ENCODE measurements around the gene HELZ2.

The HELZ2 gene

GRCh38 chr20:63591147-63591533, 17.1 kb upstream of the HELZ2 start:
- DNase-seq (ENCODE audit: low read depth, low spot score), result no peak
- TF ChIP-seq CTCF (IDR thresholded peaks at IDR 0.05; ENCODE audit: low read depth, low read length), result no peak
- in situ Hi-C loops (cut with HindIII; ENCODE audit: low sequenced_read_pairs), result no loop called here
- no peak overlapping the region for H3K4me3 ChIP-seq (ENCODE audit: low read depth, low read length)

GRCh38 chr20:63590218-63591146, 16.4 kb upstream of the HELZ2 start:
- in situ Hi-C loops (cut with HindIII; ENCODE audit: low sequenced_read_pairs), result no loop called here
- no peak for DNase-seq (ENCODE audit: low read depth, low spot score)
- no peak for TF ChIP-seq CTCF (IDR thresholded peaks at IDR 0.05; ENCODE audit: low read depth, low read length)
- no peak overlapping the region for H3K4me3 ChIP-seq (ENCODE audit: low read depth, low read length)

- no peak for DNase-seq (ENCODE audit: low read depth, low spot score)
- H3K4me3 ChIP-seq (ENCODE audit: low read depth, low read length), result no peak overlapping the region
- in situ Hi-C loops (cut with HindIII; ENCODE audit: low sequenced_read_pairs), result no loop called here
- TF ChIP-seq CTCF (IDR thresholded peaks at IDR 0.05; ENCODE audit: low read depth, low read length), result no peak
Observed at GRCh38 chr20:63589261-63590217, 15.5 kb upstream of the HELZ2 start.

GRCh38 chr20:63588641-63589041, 14.6 kb upstream of the HELZ2 start:
- TF ChIP-seq CTCF (IDR thresholded peaks at IDR 0.05; ENCODE audit: low read depth, low read length), result no peak
- in situ Hi-C loops (cut with HindIII; ENCODE audit: low sequenced_read_pairs), result no loop called here

GRCh38 chr20:63587776-63588591, 13.9 kb upstream of the HELZ2 start:
- no peak for DNase-seq (ENCODE audit: low read depth, low spot score)
- in situ Hi-C loops (cut with HindIII; ENCODE audit: low sequenced_read_pairs), result no loop called here
- no peak overlapping the region for H3K4me3 ChIP-seq (ENCODE audit: low read depth, low read length)
- TF ChIP-seq CTCF (IDR thresholded peaks at IDR 0.05; ENCODE audit: low read depth, low read length), result no peak

More at GRCh38 chr20:63588641-63589041, 14.6 kb upstream of the HELZ2 start:
- DNase-seq (ENCODE audit: low read depth, low spot score), result no peak
- no peak overlapping the region for H3K4me3 ChIP-seq (ENCODE audit: low read depth, low read length)

GRCh38 chr20:63587256-63587655, 13.2 kb upstream of the HELZ2 start:
- TF ChIP-seq CTCF (IDR thresholded peaks at IDR 0.05; ENCODE audit: low read depth, low read length), result no peak
- H3K4me3 ChIP-seq (ENCODE audit: low read depth, low read length), result no peak overlapping the region
- in situ Hi-C loops (cut with HindIII; ENCODE audit: low sequenced_read_pairs), result no loop called here
- no peak for DNase-seq (ENCODE audit: low read depth, low spot score)
